ENCODE data around the gene HERC4. TPM values are rescaled to one million over a fixed set of nuclear protein-coding genes. Genes with fewer than 3 reads are reported as not detected.
A peak's percentile ranks its signal among the peaks of the same experiment; 100 is the strongest.

HERC4 gene
- total RNA-seq (10 to 100 TPM; 11.2 to 30.7 (median 16.7) TPM), polyA plus RNA-seq (10 to 100 TPM; 11.9 to 12.8 TPM)

GRCh38 chr10:68074775-68075549, at the start of gene HERC4:
HERC4 (minus strand) TSS chr10:68075283; CDS start chr10:68073108, 2,175 bp downstream.
- Histone ChIP-seq H3K4me1 (peaks cover 21 to 24% (median 23%) of the 10 kb centered on the region in 3 donors), H3K27me3 (no peaks in the 10 kb centered on the region), H3K9me3 (no peaks in the 10 kb centered on the region), H3K36me3 (no peaks in the 10 kb centered on the region), H3K27ac (peak within 1 kb of the TSS; percentile 92 to 95 (median 93)), H3K4me3 (peak within 1 kb of the TSS; percentile 66 to 98 (median 84))
- WGBS, 2 donors = 0% methylated on average over 46 to 64 of the region's 64 CpGs
- no peak for FAIRE-seq
- intact Hi-C loops (cut with DNase I) = no loop called here
- no peak for TF ChIP-seq CTCF (IDR thresholded peaks at IDR 0.05)
- DNase-seq = peak; percentile 92 to 96 (median 94)
- ATAC-seq = peak; percentile 96 to 99 (median 98)

GRCh38 chr10:68124718-68125117, 49.6 kb upstream of the HERC4 start:
- ATAC-seq (no peak), DNase-seq (no peak), FAIRE-seq (no peak)
- Histone ChIP-seq H3K36me3 (no peaks in the 10 kb centered on the region), H3K27me3 (no peaks in the 10 kb centered on the region), H3K4me3 (no peak overlapping the region), H3K9me3 (no peaks in the 10 kb centered on the region), H3K4me1 (no peaks in the 10 kb centered on the region), H3K27ac (no peak overlapping the region)
- 87 to 90% methylated on average over 3 of the region's 3 CpGs for WGBS, 2 donors
- TF ChIP-seq CTCF (IDR thresholded peaks at IDR 0.05) = no peak
- intact Hi-C loops (cut with DNase I) = no loop called here

GRCh38 chr10:68121852-68122251, 46.8 kb upstream of the HERC4 start:
- WGBS, 2 donors = 92 to 93% methylated on average over 9 of the region's 9 CpGs
- H3K9me3 ChIP-seq = no peaks in the 10 kb centered on the region
- DNase-seq (no peak), ATAC-seq (no peak), FAIRE-seq (no peak)
- intact Hi-C loops (cut with DNase I) = no loop called here
- TF ChIP-seq CTCF (IDR thresholded peaks at IDR 0.05) = no peak
- H3K27ac ChIP-seq = no peak overlapping the region
- no peaks in the 10 kb centered on the region for H3K27me3 ChIP-seq
- H3K4me3 ChIP-seq = no peak overlapping the region
- no peaks in the 10 kb centered on the region for H3K4me1 ChIP-seq
- H3K36me3 ChIP-seq = no peaks in the 10 kb centered on the region

GRCh38 chr10:68121020-68121743, 46.1 kb upstream of the HERC4 start:
- DNase-seq (no peak), ATAC-seq (no peak), FAIRE-seq (no peak)
- TF ChIP-seq CTCF (IDR thresholded peaks at IDR 0.05) = no peak
- Histone ChIP-seq H3K9me3 (no peaks in the 10 kb centered on the region), H3K4me1 (no peaks in the 10 kb centered on the region), H3K4me3 (no peak overlapping the region), H3K27me3 (no peaks in the 10 kb centered on the region), H3K36me3 (no peaks in the 10 kb centered on the region), H3K27ac (no peak overlapping the region)
- 90 to 94% methylated on average over 15 of the region's 15 CpGs for whole genome bisulfite sequencing, 2 donors
- intact Hi-C loops (cut with DNase I) = no loop called here
